ENCODE measurements around the gene CCDC136. TPM values are rescaled to one million over a fixed set of nuclear protein-coding genes. Genes with fewer than 3 reads are reported as not detected.

The CCDC136 gene
- total RNA-seq, 2 donors from 2014 or later, result 2.9 to 7.2 TPM

GRCh38 chr7:128853799-128854198 lies 62.0 kb downstream of the CCDC136 start:
- ATAC-seq, result no peak
- intact Hi-C loops (cut with DNase I), result no loop called here
- no peak for DNase-seq

GRCh38 chr7:128854396-128854795 lies 62.6 kb downstream of the CCDC136 start:
- no peak for ATAC-seq
- intact Hi-C loops (cut with DNase I), result no loop called here
- DNase-seq, result no peak

- ATAC-seq (no peak), DNase-seq (no peak)
- intact Hi-C loops (cut with DNase I), result no loop called here
These were observed 63.8 kb downstream of the CCDC136 start for GRCh38 chr7:128855559-128855958.

- intact Hi-C loops (cut with DNase I), result no loop called here
- DNase-seq (no peak), ATAC-seq (no peak)
These were observed 64.4 kb downstream of the CCDC136 start for GRCh38 chr7:128856001-128856718.

- ATAC-seq (peak in 1 of 2 donors; percentile 6), DNase-seq (no peak)
- intact Hi-C loops (cut with DNase I), result no loop called here
These were observed 66.8 kb downstream of the CCDC136 start for GRCh38 chr7:128858380-128859231.

- intact Hi-C loops (cut with DNase I), result loop anchor here in 1 of 2 donors (5.0 kb wide), 1 partner anchor 117 kb away; no protein-coding TSS in a partner anchor
- peak in 1 of 2 donors; percentile 9 for ATAC-seq
- peak; percentile 44 for DNase-seq
These were observed 67.7 kb downstream of the CCDC136 start for GRCh38 chr7:128859232-128860157.

GRCh38 chr7:128860158-128861073 lies 68.6 kb downstream of the CCDC136 start:
- intact Hi-C loops (cut with DNase I), result loop anchor here in 1 of 2 donors (5.0 kb wide), 1 partner anchor 118 kb away; no protein-coding TSS in a partner anchor
- ATAC-seq (peak in 1 of 2 donors; percentile 0), DNase-seq (no peak)

- DNase-seq, result no peak
- ATAC-seq, result no peak
- intact Hi-C loops (cut with DNase I), result loop anchor here in 1 of 2 donors (5.0 kb wide), 1 partner anchor 120 kb away; no protein-coding TSS in a partner anchor
These were observed 70.3 kb downstream of the CCDC136 start for GRCh38 chr7:128861957-128862570.

- intact Hi-C loops (cut with DNase I), result loop anchor here in 1 of 2 donors (5.0 kb wide), 1 partner anchor 121 kb away; no protein-coding TSS in a partner anchor
- DNase-seq (peak; percentile 98), ATAC-seq (peak; percentile 85 to 93)
These were observed 71.0 kb downstream of the CCDC136 start, which contains the start of gene ATP6V1F for GRCh38 chr7:128862571-128863432. Gene ATP6V1F (plus strand): TSS chr7:128862856. CDS start chr7:128862905, 49 bp downstream.

- DNase-seq (no peak), ATAC-seq (peak; percentile 13)
- intact Hi-C loops (cut with DNase I), result loop anchor here in 1 of 2 donors (5.0 kb wide), 1 partner anchor 121 kb away; no protein-coding TSS in a partner anchor
These were observed 71.7 kb downstream of the CCDC136 start for GRCh38 chr7:128863433-128863989.

- intact Hi-C loops (cut with DNase I), result no loop called here
- ATAC-seq (no peak), DNase-seq (no peak)
These were observed 73.5 kb downstream of the CCDC136 start for GRCh38 chr7:128865303-128865702.

- no peak for ATAC-seq
- intact Hi-C loops (cut with DNase I), result no loop called here
These were observed 74.5 kb downstream of the CCDC136 start for GRCh38 chr7:128865996-128866877.

GRCh38 chr7:128867241-128867640 lies 75.5 kb downstream of the CCDC136 start:
- ATAC-seq (no peak), DNase-seq (no peak)

More at GRCh38 chr7:128865996-128866877, 74.5 kb downstream of the CCDC136 start:
- DNase-seq, result no peak

GRCh38 chr7:128867842-128868623 lies 76.3 kb downstream of the CCDC136 start:
- no peak for DNase-seq
- intact Hi-C loops (cut with DNase I), result no loop called here
- ATAC-seq, result no peak

More at GRCh38 chr7:128867241-128867640, 75.5 kb downstream of the CCDC136 start:
- intact Hi-C loops (cut with DNase I), result no loop called here
